Hepatocyte (in vitro differentiated cells): ENCODE measurements around the gene LITAFD. TPM values are rescaled to one million over a fixed set of nuclear protein-coding genes. Genes with fewer than 3 reads are reported as not detected.

Experiments used
- DNase-seq: peaks from one replicate; pipeline ENCODE4 v3.0.0-alpha.2; 2016; ENCODE audit warnings: low spot score
- H2AFZ ChIP-seq: fragments of 200-600 bp; sonication (generic); 2 replicates; pipeline ENCODE4 v1.6.0; 2016; ENCODE audit warnings: antibody characterized with exemption, mild to moderate bottlenecking
- H3K27ac ChIP-seq: fragments of 200-600 bp; sonication (generic); 2 replicates; pipeline ENCODE4 v1.5.1; 2016; ENCODE audit warnings: mild to moderate bottlenecking
- H3K27me3 ChIP-seq: fragments of 200-600 bp; sonication (generic); 2 replicates; pipeline ENCODE4 v1.6.1; 2016
- H3K36me3 ChIP-seq: fragments of 200-600 bp; sonication (generic); replicated peaks from 2 replicates; pipeline ENCODE4 v1.5.1; 2016; ENCODE audit warnings: low read depth; ENCODE audit not compliant: insufficient read depth
- H3K4me1 ChIP-seq: fragments of 200-600 bp; sonication (generic); 2 replicates; pipeline ENCODE4 v1.5.1; 2016; ENCODE audit warnings: mild to moderate bottlenecking, moderate library complexity; ENCODE audit not compliant: insufficient read depth
- H3K4me2 ChIP-seq: fragments of 200-600 bp; sonication (generic); 2 replicates; pipeline ENCODE4 v1.6.0; 2016
- H3K4me3 ChIP-seq: fragments of 200-600 bp; sonication (generic); 2 replicates; pipeline ENCODE4 v1.5.1; 2016; ENCODE audit warnings: mild to moderate bottlenecking
- H3K79me2 ChIP-seq: fragments of 200-600 bp; sonication (generic); 2 replicates; pipeline ENCODE4 v1.6.0; 2017; ENCODE audit warnings: mild to moderate bottlenecking
- H3K9me2 ChIP-seq: fragments of 200-600 bp; sonication (generic); replicated peaks from 2 replicates; pipeline ENCODE4 v1.6.0; 2017; ENCODE audit warnings: mild to moderate bottlenecking; ENCODE audit not compliant: insufficient read depth
- H3K9me3 ChIP-seq: fragments of 200-600 bp; sonication (generic); 2 replicates; pipeline ENCODE4 v1.5.1; 2016; ENCODE audit warnings: low read depth, mild to moderate bottlenecking
- H4K20me1 ChIP-seq: fragments of 200-600 bp; sonication (generic); 2 replicates; pipeline ENCODE4 v1.6.0; 2016; ENCODE audit warnings: mild to moderate bottlenecking; ENCODE audit not compliant: insufficient read depth, poor library complexity, severe bottlenecking
- CTCF ChIP-seq: fragments of 200-600 bp; sonication (generic); IDR thresholded peaks from 2 replicates; pipeline ENCODE4 v1.5.1; 2016; ENCODE audit warnings: antibody characterized with exemption, mild to moderate bottlenecking; ENCODE audit not compliant: poor library complexity
- EZH2 ChIP-seq: fragments of 200-600 bp; sonication (generic); IDR thresholded peaks from 2 replicates; pipeline ENCODE4 v1.6.1; 2016; ENCODE audit warnings: antibody characterized with exemption, mild to moderate bottlenecking, borderline replicate concordance
- EZH2phosphoT487 ChIP-seq: fragments of 200-600 bp; sonication (generic); IDR thresholded peaks from one replicate; pipeline ENCODE4 v1.6.1; 2018; ENCODE audit warnings: antibody characterized with exemption, mild to moderate bottlenecking, low read depth, moderate library complexity; ENCODE audit not compliant: unreplicated experiment, severe bottlenecking
- WGBS: methylation state at CpG from one replicate; pipeline ENCODE4 v1.1.6; 2016; ENCODE audit warnings: low lambda C conversion rate; ENCODE audit errors: missing lambda C conversion rate; 5-methylcytosine and 5-hydroxymethylcytosine counted together
- polyA plus RNA-seq: library from polyadenylated mRNA; unstranded; fragments of >200 nt; fragmentation: Nextera tagmentation; extraction: Ambion mirVana; gene quantifications from 2 replicates; pipeline ENCODE4 v1.2.1, GENCODE V29; 2016
- total RNA-seq: library from RNA; depleted of rRNA; stranded (reverse); fragments of >200 nt; gene quantifications from 2 replicates; pipeline ENCODE4 v1.2.3, GENCODE V29; 2014

The LITAFD gene
- total and polyA plus RNA-seq, 2 experiments from 2014 or later = not detected

GRCh38 chr16:8854298-8854948 is 27.7 kb upstream of the LITAFD start:
- Histone ChIP-seq H3K36me3 (no peaks in the 10 kb centered on the region), H3K79me2 (peaks cover 13% of the 10 kb centered on the region), H3K9me2 (no peaks in the 10 kb centered on the region), H3K27ac (no peak overlapping the region), H2AFZ (no peak overlapping the region), H4K20me1 (peaks cover 6% of the 10 kb centered on the region), H3K9me3 (no peaks in the 10 kb centered on the region), H3K4me1 (no peaks in the 10 kb centered on the region), H3K4me2 (no peak overlapping the region), H3K27me3 (no peaks in the 10 kb centered on the region), H3K4me3 (no peak overlapping the region)
- no peak for DNase-seq
- WGBS = 97% methylated on average over 8 of the region's 9 CpGs
- TF ChIP-seq CTCF = no peak
- TF ChIP-seq EZH2phosphoT487 = no peak
- no peak for TF ChIP-seq EZH2

GRCh38 chr16:8855051-8855786 is 26.9 kb upstream of the LITAFD start:
- peaks cover 3% of the 10 kb centered on the region for H4K20me1 ChIP-seq
- H3K27ac ChIP-seq = no peak overlapping the region
- H2AFZ ChIP-seq = no peak overlapping the region
- no peaks in the 10 kb centered on the region for H3K27me3 ChIP-seq
- no peaks in the 10 kb centered on the region for H3K9me3 ChIP-seq
- H3K79me2 ChIP-seq = peaks cover 21% of the 10 kb centered on the region
- no peaks in the 10 kb centered on the region for H3K36me3 ChIP-seq
- TF ChIP-seq CTCF (peak; percentile 9), EZH2 (no peak)
- no peak overlapping the region for H3K4me3 ChIP-seq
- no peaks in the 10 kb centered on the region for H3K9me2 ChIP-seq
- WGBS = 92% methylated on average over 11 of the region's 11 CpGs
- DNase-seq = no peak
- H3K4me1 ChIP-seq = peaks cover 8% of the 10 kb centered on the region
- H3K4me2 ChIP-seq = no peak overlapping the region

GRCh38 chr16:8855972-8856371 is 26.2 kb upstream of the LITAFD start:
- no peaks in the 10 kb centered on the region for H3K36me3 ChIP-seq

More at GRCh38 chr16:8855972-8856371, 26.2 kb upstream of the LITAFD start:
- Histone ChIP-seq H4K20me1 (peaks cover 5% of the 10 kb centered on the region), H3K9me3 (no peaks in the 10 kb centered on the region), H3K4me1 (peaks cover 15% of the 10 kb centered on the region), H3K27ac (no peak overlapping the region), H3K79me2 (peaks cover 28% of the 10 kb centered on the region), H3K9me2 (no peaks in the 10 kb centered on the region), H2AFZ (no peak overlapping the region), H3K4me3 (no peak overlapping the region), H3K27me3 (no peaks in the 10 kb centered on the region), H3K4me2 (no peak overlapping the region)
- TF ChIP-seq EZH2 (no peak), EZH2phosphoT487 (no peak), CTCF (no peak)
- DNase-seq = no peak
- WGBS = 74% methylated on average over 5 of the region's 5 CpGs
